Esophagus (tissue), 2 donors: ENCODE data around the gene ACER3. TPM values are rescaled to one million over a fixed set of nuclear protein-coding genes. Genes with fewer than 3 reads are reported as not detected.
A peak's percentile ranks its signal among the peaks of the same experiment; 100 is the strongest.
"Not testable (repeated sequence)": the region's sequence is repeated elsewhere in the genome, so short reads cannot be mapped to it uniquely, and the experiment has no call there.

ENCODE experiments used
- H3K27ac ChIP-seq, 2 donors: one replicate each; pipeline ENCODE4 v1.5.1; 2013; ENCODE audit warnings: low read depth in 2 of 2, mild to moderate bottlenecking in 2 of 2, inconsistent platforms in 1 of 2, low read length in 1 of 2, moderate library complexity in 1 of 2
- H3K27me3 ChIP-seq, 2 donors: one replicate each; pipeline ENCODE4 v1.6.1; 2013; ENCODE audit warnings: low read length in 2 of 2, control low read depth in 1 of 2, mild to moderate bottlenecking in 1 of 2; ENCODE audit not compliant: insufficient read depth in 2 of 2, control insufficient read depth in 1 of 2
- H3K36me3 ChIP-seq, 2 donors: one replicate each; pipeline ENCODE4 v1.6.1; 2013; ENCODE audit warnings: low read length in 1 of 2; ENCODE audit not compliant: control insufficient read depth in 2 of 2, insufficient read depth in 2 of 2
- H3K4me1 ChIP-seq, 2 donors: one replicate each; pipeline ENCODE4 v1.6.1; 2013; ENCODE audit warnings: low read length in 1 of 2; ENCODE audit not compliant: control insufficient read depth in 2 of 2, insufficient read depth in 2 of 2
- H3K4me3 ChIP-seq, 2 donors: one replicate each; pipeline ENCODE4 v1.5.1; 2013; ENCODE audit warnings: low read length in 2 of 2, mild to moderate bottlenecking in 2 of 2, low read depth in 1 of 2, moderate library complexity in 1 of 2
- H3K9me3 ChIP-seq, 2 donors: one replicate each; pipeline ENCODE4 v1.6.1; 2013; ENCODE audit warnings: mild to moderate bottlenecking in 2 of 2, low read depth in 1 of 2, low read length in 1 of 2, moderate library complexity in 1 of 2; ENCODE audit not compliant: control insufficient read depth in 2 of 2, insufficient read depth in 1 of 2
- WGBS, 2 donors: extraction: QIAGEN DNeasy Blood & Tissue Kit; methylation state at CpG; one replicate each; pipeline ENCODE4 v1.1.7; 2013; 5-methylcytosine and 5-hydroxymethylcytosine counted together
- polyA plus RNA-seq, 2 donors: library from polyadenylated mRNA; stranded (reverse); fragments of 200-250 nt; gene quantifications; one replicate each; pipeline ENCODE4 v1.2.3, GENCODE V29; 2013
- donor health status: healthy with polysubstance abuse.
- donor health status: Bipolar disorder and iron deficiency.

ACER3 gene
- polyA plus RNA-seq, result 1 to 10 TPM; 7.2 to 8.2 TPM

GRCh38 chr11:76860539-76861475 is at the start of gene ACER3:
Gene ACER3, plus strand, starts transcription at chr11:76860918. Its CDS starts 59 bp downstream, at chr11:76860977.
- no peaks in the 10 kb centered on the region for H3K27me3 ChIP-seq
- H3K36me3 ChIP-seq, result no peaks in the 10 kb centered on the region
- H3K9me3 ChIP-seq, result no peaks in the 10 kb centered on the region
- WGBS, 2 donors, result 1% methylated on average over 62 to 73 of the region's 73 CpGs
- H3K27ac ChIP-seq, result peak within 1 kb of the TSS; percentile 89 to 93
- peaks cover 3% of the 10 kb centered on the region in 2 donors for H3K4me1 ChIP-seq
- H3K4me3 ChIP-seq, result peak within 1 kb of the TSS; percentile 68 to 90

- Histone ChIP-seq H3K4me1 (peaks cover under 1 to 3% of the 10 kb centered on the region in 2 donors), H3K36me3 (no peaks in the 10 kb centered on the region), H3K27ac (no peak overlapping the region), H3K27me3 (no peaks in the 10 kb centered on the region), H3K4me3 (no peak overlapping the region), H3K9me3 (no peaks in the 10 kb centered on the region)
- 95 to 97% methylated on average over 4 of the region's 4 CpGs for WGBS, 2 donors
Observed at GRCh38 chr11:76811259-76811658, 49.5 kb upstream of the ACER3 start.

GRCh38 chr11:76814414-76814813 is 46.3 kb upstream of the ACER3 start:
- WGBS, 2 donors, result 93 to 96% methylated on average over 2 of the region's 2 CpGs
- Histone ChIP-seq H3K27ac (no peak overlapping the region), H3K27me3 (no peaks in the 10 kb centered on the region), H3K9me3 (no peaks in the 10 kb centered on the region), H3K36me3 (no peaks in the 10 kb centered on the region), H3K4me3 (no peak overlapping the region), H3K4me1 (no peaks in the 10 kb centered on the region)

DNA sequence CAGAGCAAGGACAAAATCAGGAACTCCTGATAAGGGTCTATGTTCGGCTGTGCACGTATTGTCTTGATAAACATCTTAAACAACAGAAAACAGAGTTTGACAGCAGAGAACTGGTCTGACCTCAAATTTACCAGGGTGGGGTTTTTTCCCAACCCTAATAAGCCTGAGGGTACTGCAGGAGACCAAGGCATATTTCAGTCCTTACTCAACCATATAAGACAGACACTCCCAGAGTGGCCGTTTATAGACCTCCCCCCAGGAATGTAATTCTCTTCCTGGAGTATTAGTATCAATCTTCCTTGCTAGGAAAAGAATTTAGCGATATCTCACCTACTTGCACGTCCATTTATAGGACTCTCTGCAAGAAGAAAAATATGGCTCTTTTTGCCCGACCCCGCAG is 45.0 kb upstream of the ACER3 start:
- WGBS, 2 donors, result 86% methylated on average over 7 of the region's 7 CpGs
- H3K27ac ChIP-seq, H3K9me3 ChIP-seq, H3K27me3 ChIP-seq, H3K4me1 ChIP-seq, H3K36me3 ChIP-seq, H3K4me3 ChIP-seq: not testable (repeated sequence)

- WGBS, 2 donors, result 77 to 78% methylated on average over 1 of the region's 1 CpG
- Histone ChIP-seq H3K36me3 (no peaks in the 10 kb centered on the region), H3K4me3 (no peak overlapping the region), H3K27me3 (no peaks in the 10 kb centered on the region), H3K27ac (no peak overlapping the region), H3K9me3 (no peaks in the 10 kb centered on the region), H3K4me1 (peaks cover 0 to 8% of the 10 kb centered on the region in 2 donors)
Observed at GRCh38 chr11:76820184-76820566, 40.5 kb upstream of the ACER3 start.

DNA sequence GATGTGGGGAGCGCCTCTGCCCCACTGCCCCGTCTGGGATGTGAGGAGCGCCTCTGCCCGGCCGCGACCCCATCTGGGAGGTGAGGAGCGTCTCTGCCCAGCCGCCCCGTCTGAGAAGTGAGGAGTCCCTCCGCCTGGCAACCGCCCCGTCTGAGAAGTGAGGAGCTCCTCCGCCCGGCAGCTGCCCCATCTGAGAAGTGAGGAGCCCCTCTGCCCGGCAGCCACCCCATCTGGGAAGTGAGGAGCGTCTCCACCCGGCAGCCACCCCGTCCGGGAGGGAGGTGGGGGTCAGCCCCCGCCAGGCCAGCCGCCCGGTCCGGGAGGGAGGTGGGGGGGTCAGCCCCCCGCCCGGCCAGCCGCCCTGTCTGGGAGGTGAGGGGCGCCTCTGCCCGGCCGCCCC is 39.3 kb upstream of the ACER3 start:
- not testable (repeated sequence) for H3K27ac ChIP-seq, H3K4me3 ChIP-seq, H3K36me3 ChIP-seq, H3K27me3 ChIP-seq, H3K9me3 ChIP-seq
- WGBS, 2 donors, result 92 to 95% methylated on average over 23 to 29 of the region's 29 CpGs
- peaks cover 0 to 10% of the 10 kb centered on the region in 2 donors for H3K4me1 ChIP-seq

DNA sequence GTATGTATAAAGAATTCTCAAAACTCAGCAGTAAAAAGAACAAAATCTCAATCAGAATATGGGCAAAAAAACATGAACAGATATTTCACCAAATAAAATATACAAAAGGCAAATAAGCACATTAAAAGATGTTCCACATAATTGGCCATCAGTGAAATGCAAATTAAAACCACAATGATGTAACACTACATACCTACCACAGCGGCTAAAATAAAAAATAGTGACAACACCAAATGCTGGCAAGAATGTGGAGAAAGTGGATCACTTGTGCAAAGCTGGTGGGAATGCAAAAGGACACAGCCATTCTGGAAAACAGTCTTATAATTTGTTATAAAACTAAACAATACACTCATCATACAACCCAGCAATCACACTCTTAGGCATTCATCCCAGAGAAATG is 38.3 kb upstream of the ACER3 start:
- H3K27me3 ChIP-seq, result no peaks in the 10 kb centered on the region
- H3K9me3 ChIP-seq, result no peaks in the 10 kb centered on the region
- peaks cover 0 to 10% of the 10 kb centered on the region in 2 donors for H3K4me1 ChIP-seq
- no peaks in the 10 kb centered on the region for H3K36me3 ChIP-seq
- no peak overlapping the region for H3K27ac ChIP-seq
- 73 to 85% methylated on average over 1 of the region's 1 CpG for WGBS, 2 donors
- H3K4me3 ChIP-seq, result no peak overlapping the region

GRCh38 chr11:76823481-76824028 is 37.2 kb upstream of the ACER3 start:
- WGBS, 2 donors, result 41 to 57% methylated on average over 9 of the region's 9 CpGs
- Histone ChIP-seq H3K36me3 (no peaks in the 10 kb centered on the region), H3K27ac (peak overlapping the region; percentile 42 to 64), H3K4me1 (peaks cover 0 to 10% of the 10 kb centered on the region in 2 donors), H3K4me3 (no peak overlapping the region), H3K9me3 (no peaks in the 10 kb centered on the region), H3K27me3 (no peaks in the 10 kb centered on the region)

DNA sequence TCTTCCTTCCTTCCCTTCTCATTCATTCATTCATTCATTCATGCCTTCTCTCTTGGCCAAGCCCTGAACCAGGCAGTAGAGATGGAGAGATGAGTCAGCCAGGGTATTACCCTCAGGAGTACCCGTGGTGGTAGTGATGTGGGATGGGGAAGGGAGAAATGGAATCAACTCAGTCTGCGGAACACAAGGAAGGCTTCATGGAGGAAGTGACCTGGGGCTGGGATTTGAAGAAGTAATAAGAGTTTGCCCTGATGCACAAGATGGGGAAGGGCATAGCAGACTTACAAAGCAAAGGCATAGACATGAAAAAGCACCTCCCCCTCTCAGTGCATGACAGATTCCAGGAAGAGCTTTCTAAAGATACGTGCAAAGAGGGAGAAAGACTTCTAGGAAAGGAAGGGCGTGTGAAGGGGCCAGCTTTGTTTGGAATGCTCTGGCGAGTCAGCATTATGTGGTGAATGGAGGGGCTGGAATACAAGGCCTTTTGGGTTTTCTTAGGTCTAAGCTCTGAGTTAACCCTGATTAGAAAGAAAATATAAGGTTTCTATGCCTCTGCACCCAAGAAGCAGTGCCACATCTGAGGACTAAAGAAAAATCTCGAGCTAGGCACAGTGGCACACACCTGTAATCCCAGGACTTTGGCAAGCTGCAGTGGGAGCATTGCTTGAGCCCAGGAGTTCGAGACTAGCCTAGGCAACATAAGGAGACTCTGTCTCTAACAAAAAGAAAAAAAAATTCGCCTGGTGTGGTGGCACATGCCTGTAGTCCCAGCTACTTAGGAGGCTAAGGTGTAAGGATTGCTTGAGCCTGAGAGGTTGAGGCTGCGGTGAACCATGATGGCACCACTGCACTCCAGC is 36.4 kb upstream of the ACER3 start:
- no peak overlapping the region for H3K4me3 ChIP-seq
- H3K4me1 ChIP-seq, result peaks cover 0 to 10% of the 10 kb centered on the region in 2 donors
- peak overlapping the region; percentile 42 to 78 for H3K27ac ChIP-seq
- no peaks in the 10 kb centered on the region for H3K36me3 ChIP-seq
- no peaks in the 10 kb centered on the region for H3K9me3 ChIP-seq
- no peaks in the 10 kb centered on the region for H3K27me3 ChIP-seq
- 42 to 57% methylated on average over 9 of the region's 9 CpGs for WGBS, 2 donors
